Esophagus squamous epithelium (tissue), 5 donors: ENCODE results near the gene NPEPL1. TPM values are rescaled to one million over a fixed set of nuclear protein-coding genes. Genes with fewer than 3 reads are reported as not detected.

ENCODE experiments used
- DNase-seq: peaks from one replicate; lab custom pipeline; 2025; lab: John Stamatoyannopoulos, UW
- H3K27ac ChIP-seq, 4 donors: fragments of 200-600 bp; sonication (generic); one replicate each; pipeline ENCODE4 v1.5.1; 2016 to 2019; ENCODE audit warnings: mild to moderate bottlenecking in 1 of 4
- H3K27me3 ChIP-seq, 4 donors: fragments of 200-600 bp; sonication (generic); 1 replicate in 3 of 4; 2 replicates in 1 of 4; pipeline versions ENCODE4 v1.5.1 to v1.6.0; 2017 to 2021; ENCODE audit warnings: antibody characterized with exemption in 1 of 4
- H3K36me3 ChIP-seq, 3 donors: fragments of 200-600 bp; sonication (generic); one replicate each; pipeline ENCODE4 v1.5.1; 2016 to 2019
- H3K4me1 ChIP-seq, 3 donors: fragments of 200-600 bp; sonication (generic); one replicate each; pipeline ENCODE4 v1.5.1; 2017 to 2019
- H3K4me3 ChIP-seq, 4 donors: fragments of 200-600 bp; sonication (generic); 1 replicate in 3 of 4; 2 replicates in 1 of 4; pipeline ENCODE4 v1.5.1; 2016 to 2019; ENCODE audit warnings: mild to moderate bottlenecking in 2 of 4, moderate library complexity in 1 of 4
- H3K9me3 ChIP-seq, 3 donors: fragments of 200-600 bp; sonication (generic); one replicate each; pipeline ENCODE4 v1.5.1; 2016 to 2019
- POLR2A ChIP-seq, 4 donors: fragments of 450-650 bp; IDR thresholded peaks; one replicate each; pipeline ENCODE4 v1.6.1; 2017; ENCODE audit warnings: antibody characterized with exemption in 4 of 4, mild to moderate bottlenecking in 4 of 4, moderate library complexity in 3 of 4
- WGBS, 2 donors: methylation state at CpG; one replicate each; pipeline ENCODE4 v1.1.5; 2018; 5-methylcytosine and 5-hydroxymethylcytosine counted together
- intact Hi-C: fragments of 100-400 bp; cut with DNase I; formaldehyde crosslinking; loops from one replicate; pipeline ENCODE4 v1.15.0; 2022
- total RNA-seq, 4 donors: library from RNA; depleted of rRNA; stranded (reverse); fragments of >200 nt; gene quantifications; one replicate each; pipeline ENCODE4 v1.1.0, GENCODE V29; 2016
- TF ChIP-seq, protein P1 (sequence below), 6 experiments: fragments of 450-650 bp in 4 of 6; fragments of 200-600 bp in 2 of 6; sonication (generic) in 2 of 6; IDR thresholded peaks; one replicate each; pipeline ENCODE4 v1.5.1; 2016 to 2019; ENCODE audit warnings: antibody characterized with exemption in 6 of 6, mild to moderate bottlenecking in 4 of 6, moderate library complexity in 4 of 6
- donor health status: DM: yes; HTN: yes; CAD: no.

NPEPL1 gene
- total RNA-seq, 4 donors from 2014 or later = 16.7 to 36.0 (median 21.0) TPM

- no peaks in the 10 kb centered on the region for H3K4me1 ChIP-seq
- no peak overlapping the region for H3K4me3 ChIP-seq
- H3K9me3 ChIP-seq = no peaks in the 10 kb centered on the region
- no peak for DNase-seq
- TF ChIP-seq POLR2A (IDR thresholded peaks at IDR 0.05) = no peak
- TF ChIP-seq, protein P1, sequence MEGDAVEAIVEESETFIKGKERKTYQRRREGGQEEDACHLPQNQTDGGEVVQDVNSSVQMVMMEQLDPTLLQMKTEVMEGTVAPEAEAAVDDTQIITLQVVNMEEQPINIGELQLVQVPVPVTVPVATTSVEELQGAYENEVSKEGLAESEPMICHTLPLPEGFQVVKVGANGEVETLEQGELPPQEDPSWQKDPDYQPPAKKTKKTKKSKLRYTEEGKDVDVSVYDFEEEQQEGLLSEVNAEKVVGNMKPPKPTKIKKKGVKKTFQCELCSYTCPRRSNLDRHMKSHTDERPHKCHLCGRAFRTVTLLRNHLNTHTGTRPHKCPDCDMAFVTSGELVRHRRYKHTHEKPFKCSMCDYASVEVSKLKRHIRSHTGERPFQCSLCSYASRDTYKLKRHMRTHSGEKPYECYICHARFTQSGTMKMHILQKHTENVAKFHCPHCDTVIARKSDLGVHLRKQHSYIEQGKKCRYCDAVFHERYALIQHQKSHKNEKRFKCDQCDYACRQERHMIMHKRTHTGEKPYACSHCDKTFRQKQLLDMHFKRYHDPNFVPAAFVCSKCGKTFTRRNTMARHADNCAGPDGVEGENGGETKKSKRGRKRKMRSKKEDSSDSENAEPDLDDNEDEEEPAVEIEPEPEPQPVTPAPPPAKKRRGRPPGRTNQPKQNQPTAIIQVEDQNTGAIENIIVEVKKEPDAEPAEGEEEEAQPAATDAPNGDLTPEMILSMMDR (IDR thresholded peaks at IDR 0.05) = no peak
- no peaks in the 10 kb centered on the region for H3K36me3 ChIP-seq
- WGBS, 2 donors = 83 to 84% methylated on average over 9 to 10 of the region's 10 CpGs
- intact Hi-C loops = no loop called here
- no peak overlapping the region for H3K27ac ChIP-seq
- peaks cover 0 to 48% (median 0%) of the 10 kb centered on the region in 4 donors for H3K27me3 ChIP-seq
Measured at GRCh38 chr20:58751979-58752378, 59.4 kb downstream of the NPEPL1 start.

DNA sequence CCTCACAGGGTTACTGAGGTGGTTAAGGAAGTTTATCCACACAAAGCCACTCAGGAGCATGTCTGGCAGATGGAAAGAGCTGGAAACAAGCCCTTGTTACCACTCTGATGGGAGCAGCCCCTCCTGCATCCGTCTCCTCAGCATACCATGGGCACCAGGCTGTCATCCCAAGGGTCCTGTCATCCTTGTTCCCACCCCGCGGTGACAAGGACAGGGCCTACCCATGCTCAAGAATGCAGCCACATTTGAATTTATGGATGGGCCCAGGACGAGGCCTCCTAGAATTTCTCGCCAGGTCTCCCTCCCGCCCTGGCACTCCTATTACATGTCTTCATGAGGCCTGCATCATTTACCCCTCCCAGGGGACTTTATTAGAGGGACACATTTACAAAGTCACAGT, 60.0 kb downstream of the NPEPL1 start:
- Histone ChIP-seq H3K36me3 (no peaks in the 10 kb centered on the region), H3K27me3 (peaks cover 0 to 42% (median 0%) of the 10 kb centered on the region in 4 donors), H3K9me3 (no peaks in the 10 kb centered on the region), H3K27ac (no peak overlapping the region), H3K4me1 (no peaks in the 10 kb centered on the region), H3K4me3 (no peak overlapping the region)
- DNase-seq = no peak
- TF ChIP-seq, protein P1 (IDR thresholded peaks at IDR 0.05) = no peak
- TF ChIP-seq POLR2A (IDR thresholded peaks at IDR 0.05) = no peak
- 84 to 97% methylated on average over 6 of the region's 6 CpGs for WGBS, 2 donors
- intact Hi-C loops = no loop called here

DNA sequence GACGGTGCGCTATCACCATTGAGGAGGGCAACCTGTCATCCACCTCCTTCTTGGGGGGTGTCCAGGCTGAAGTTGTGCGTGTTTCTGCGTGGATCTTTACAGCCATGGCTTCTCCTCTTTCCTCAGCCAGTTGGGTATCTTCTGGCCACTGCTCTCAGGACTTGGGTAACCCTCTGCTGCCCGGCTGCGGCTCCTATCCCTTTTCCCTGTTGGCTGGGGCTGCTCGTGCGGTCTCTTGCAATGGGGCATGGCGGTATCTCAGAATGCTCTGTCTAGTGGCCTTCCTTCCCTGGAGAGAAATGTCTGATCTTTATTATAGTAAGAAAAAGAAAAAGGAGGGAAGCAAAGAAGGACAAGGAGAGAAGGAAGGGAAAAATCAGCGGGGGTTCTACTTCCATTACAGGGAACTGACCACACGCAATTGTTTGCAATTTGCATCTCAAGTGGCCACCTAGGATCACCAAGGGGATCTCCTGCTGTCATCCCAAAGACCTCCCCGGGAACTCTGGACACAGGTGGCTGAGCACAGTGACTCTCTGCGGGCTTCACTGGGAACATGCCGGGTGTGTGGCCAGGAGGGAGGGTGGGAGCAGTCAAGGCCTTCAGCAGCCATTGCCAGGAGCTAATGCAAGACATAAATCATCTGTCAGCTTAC, 60.8 kb downstream of the NPEPL1 start:
- no peak overlapping the region for H3K27ac ChIP-seq
- DNase-seq = no peak
- H3K4me1 ChIP-seq = no peaks in the 10 kb centered on the region
- H3K27me3 ChIP-seq = peaks cover 0 to 37% (median 0%) of the 10 kb centered on the region in 4 donors
- WGBS, 2 donors = 73 to 74% methylated on average over 9 to 11 of the region's 14 CpGs
- H3K36me3 ChIP-seq = no peaks in the 10 kb centered on the region
- H3K4me3 ChIP-seq = no peak overlapping the region
- intact Hi-C loops = no loop called here
- TF ChIP-seq, protein P1 (IDR thresholded peaks at IDR 0.05) = no peak
- no peak for TF ChIP-seq POLR2A (IDR thresholded peaks at IDR 0.05)
- H3K9me3 ChIP-seq = no peaks in the 10 kb centered on the region

DNA sequence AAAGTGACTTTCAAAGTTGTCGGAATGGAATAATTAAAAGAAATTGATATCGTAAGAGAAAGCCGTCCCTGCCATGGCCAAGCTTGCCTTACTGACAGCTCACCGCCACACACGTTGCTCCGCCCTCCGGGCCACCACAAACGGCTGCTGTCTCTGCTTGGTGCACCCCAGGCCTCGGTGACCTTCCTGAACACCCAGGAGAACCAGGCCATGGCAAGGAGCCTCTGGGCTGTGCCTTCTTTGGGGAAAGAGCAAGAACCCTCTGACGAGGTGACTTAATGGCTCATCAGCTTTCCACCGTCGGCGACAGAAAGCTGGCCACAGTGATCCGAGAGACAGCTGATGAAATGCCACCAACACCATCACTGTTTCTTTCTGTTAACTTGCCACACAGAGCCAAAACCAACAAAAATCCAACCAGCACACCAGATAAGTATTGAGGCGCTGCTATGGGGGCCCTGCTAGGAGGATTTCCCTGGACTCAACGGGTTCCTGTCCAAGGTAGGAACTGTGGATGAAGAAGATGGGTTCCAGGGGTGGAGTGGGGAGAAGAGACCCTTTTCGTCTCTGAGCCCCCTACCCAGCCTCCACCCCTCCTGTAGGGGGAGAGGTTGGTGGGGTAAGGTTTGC, 61.4 kb downstream of the NPEPL1 start:
- WGBS, 2 donors = 58 to 69% methylated on average over 7 to 14 of the region's 17 CpGs
- H3K27me3 ChIP-seq = peaks cover 0 to 32% (median 0%) of the 10 kb centered on the region in 4 donors
- no peak for DNase-seq

GRCh38 chr20:58754584-58754983, 62.0 kb downstream of the NPEPL1 start:
- intact Hi-C loops = no loop called here
- H3K4me3 ChIP-seq = no peak overlapping the region
- WGBS, 2 donors = 76 to 83% methylated on average over 8 of the region's 8 CpGs
- H3K27me3 ChIP-seq = peaks cover 0 to 28% (median 0%) of the 10 kb centered on the region in 4 donors
- no peaks in the 10 kb centered on the region for H3K9me3 ChIP-seq
- no peak for DNase-seq
- no peaks in the 10 kb centered on the region for H3K4me1 ChIP-seq
- TF ChIP-seq, protein P1 (IDR thresholded peaks at IDR 0.05) = no peak
- no peaks in the 10 kb centered on the region for H3K36me3 ChIP-seq
- no peak overlapping the region for H3K27ac ChIP-seq

More for the DNA sequence above, 61.4 kb downstream of the NPEPL1 start:
- Histone ChIP-seq H3K36me3 (no peaks in the 10 kb centered on the region), H3K4me3 (no peak overlapping the region), H3K9me3 (no peaks in the 10 kb centered on the region), H3K27ac (no peak overlapping the region), H3K4me1 (no peaks in the 10 kb centered on the region)
- TF ChIP-seq POLR2A (IDR thresholded peaks at IDR 0.05) = no peak
- TF ChIP-seq, protein P1 (IDR thresholded peaks at IDR 0.05) = no peak
- intact Hi-C loops = no loop called here
